ENCODE data around the gene GRB2. TPM values are rescaled to one million over a fixed set of nuclear protein-coding genes. Genes with fewer than 3 reads are reported as not detected.

GRB2 gene
- total RNA-seq, 1 experiment from 2014 or later = 92.6 TPM

- Mint-ChIP-seq H3K4me3 (peak overlapping the region; percentile 94), H3K27ac (peak overlapping the region; percentile 95), H3K36me3 (peaks cover 17% of the 10 kb centered on the region; the same call in 1 of the 2 replicates), H3K27me3 (ENCODE audit: low read depth) (peaks cover 2% of the 10 kb centered on the region; the same call in 1 of the 2 replicates), H3K4me1 (peaks cover 42% of the 10 kb centered on the region), H3K9me3 (no peaks in the 10 kb centered on the region)
- ATAC-seq = peak; percentile 4
- TF ChIP-seq, protein P1, sequence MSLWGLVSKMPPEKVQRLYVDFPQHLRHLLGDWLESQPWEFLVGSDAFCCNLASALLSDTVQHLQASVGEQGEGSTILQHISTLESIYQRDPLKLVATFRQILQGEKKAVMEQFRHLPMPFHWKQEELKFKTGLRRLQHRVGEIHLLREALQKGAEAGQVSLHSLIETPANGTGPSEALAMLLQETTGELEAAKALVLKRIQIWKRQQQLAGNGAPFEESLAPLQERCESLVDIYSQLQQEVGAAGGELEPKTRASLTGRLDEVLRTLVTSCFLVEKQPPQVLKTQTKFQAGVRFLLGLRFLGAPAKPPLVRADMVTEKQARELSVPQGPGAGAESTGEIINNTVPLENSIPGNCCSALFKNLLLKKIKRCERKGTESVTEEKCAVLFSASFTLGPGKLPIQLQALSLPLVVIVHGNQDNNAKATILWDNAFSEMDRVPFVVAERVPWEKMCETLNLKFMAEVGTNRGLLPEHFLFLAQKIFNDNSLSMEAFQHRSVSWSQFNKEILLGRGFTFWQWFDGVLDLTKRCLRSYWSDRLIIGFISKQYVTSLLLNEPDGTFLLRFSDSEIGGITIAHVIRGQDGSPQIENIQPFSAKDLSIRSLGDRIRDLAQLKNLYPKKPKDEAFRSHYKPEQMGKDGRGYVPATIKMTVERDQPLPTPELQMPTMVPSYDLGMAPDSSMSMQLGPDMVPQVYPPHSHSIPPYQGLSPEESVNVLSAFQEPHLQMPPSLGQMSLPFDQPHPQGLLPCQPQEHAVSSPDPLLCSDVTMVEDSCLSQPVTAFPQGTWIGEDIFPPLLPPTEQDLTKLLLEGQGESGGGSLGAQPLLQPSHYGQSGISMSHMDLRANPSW (CRISPR knock-in tag; conservative IDR thresholded peaks at IDR 0.05; ENCODE audit: low read depth) = no peak
- no peak for TF ChIP-seq GRHL2 (CRISPR knock-in tag; IDR thresholded peaks at IDR 0.05; ENCODE audit: insufficient replicate concordance, severe bottlenecking)
- TF ChIP-seq GTF2I (CRISPR knock-in tag; conservative IDR thresholded peaks at IDR 0.05) = no peak
- POLR2A ChIA-PET = interaction anchor here (0.5 to 2.5 kb wide), 17 partner anchors 10 to 1302 kb away, joined by 3 to 12 read pairs (median 6); partner anchors contain the start of genes GRB2, SLC25A19 and TSEN54
- DNase-seq (ENCODE audit: low spot score) = no peak
- CTCF ChIA-PET = interaction anchor here (0.6 to 2.9 kb wide), 21 partner anchors 9 to 1696 kb away, joined by 3 to 34 read pairs (median 4); partner anchors contain the start of genes GRB2, MIF4GD, SLC25A19 and SMIM5
Observed at GRCh38 chr17:75394332-75394918, 11.1 kb downstream of the GRB2 start.

GRCh38 chr17:75393523-75394331 is 11.8 kb downstream of the GRB2 start:
- peak overlapping the region; percentile 94 for H3K4me3 Mint-ChIP-seq
- peak overlapping the region; percentile 95 for H3K27ac Mint-ChIP-seq
- CTCF ChIA-PET = interaction anchor here (0.6 to 2.9 kb wide), 22 partner anchors 10 to 1697 kb away, joined by 3 to 34 read pairs (median 4); partner anchors contain the start of genes GRB2, MIF4GD, MRPS7 and SLC25A19
- POLR2A ChIA-PET = interaction anchor here (0.5 to 2.5 kb wide), 21 partner anchors 10 to 1303 kb away, joined by 3 to 12 read pairs (median 5); partner anchors contain the start of genes GGA3, GRB2, MIF4GD and SLC25A19
- H3K36me3 Mint-ChIP-seq = peaks cover 17% of the 10 kb centered on the region; the same call in 1 of the 2 replicates
- H3K9me3 Mint-ChIP-seq = no peaks in the 10 kb centered on the region
- peaks cover 42% of the 10 kb centered on the region for H3K4me1 Mint-ChIP-seq
- ATAC-seq = peak; percentile 97
- peaks cover 2% of the 10 kb centered on the region; the same call in 1 of the 2 replicates for H3K27me3 Mint-ChIP-seq (ENCODE audit: low read depth)
- peak; percentile 100 for DNase-seq (ENCODE audit: low spot score)
- TF ChIP-seq SMAD4 (CRISPR knock-in tag; IDR thresholded peaks at IDR 0.05) (no peak), GABPB1 (CRISPR knock-in tag; IDR thresholded peaks at IDR 0.05) (peak; percentile 65), PRRX2 (CRISPR knock-in tag; IDR thresholded peaks at IDR 0.05) (no peak), HMGA2 (CRISPR knock-in tag; IDR thresholded peaks at IDR 0.05) (no peak), NR1H2 (CRISPR knock-in tag; IDR thresholded peaks at IDR 0.05) (no peak), ZNF121 (CRISPR knock-in tag; IDR thresholded peaks at IDR 0.05) (no peak), ZMAT4 (CRISPR knock-in tag; IDR thresholded peaks at IDR 0.05) (no peak), EMX1 (CRISPR knock-in tag; IDR thresholded peaks at IDR 0.05) (no peak), KAT7 (CRISPR knock-in tag; IDR thresholded peaks at IDR 0.05; ENCODE audit: borderline replicate concordance) (0 out of 2 replicates have a peak, but pooled peaks have one; percentile 20), RELA (CRISPR knock-in tag; IDR thresholded peaks at IDR 0.05; ENCODE audit: borderline replicate concordance) (no peak), ZNF232 (CRISPR knock-in tag; IDR thresholded peaks at IDR 0.05) (no peak), SP1 (CRISPR knock-in tag; conservative IDR thresholded peaks at IDR 0.05) (peak; percentile 60; the same call in 1 of the 2 replicates), FOXP1 (CRISPR knock-in tag; IDR thresholded peaks at IDR 0.05; ENCODE audit: borderline replicate concordance) (no peak), NFYB (CRISPR knock-in tag; conservative IDR thresholded peaks at IDR 0.05; ENCODE audit: low read depth) (peak; percentile 90), IRF2 (CRISPR knock-in tag; IDR thresholded peaks at IDR 0.05; ENCODE audit: borderline replicate concordance, low read depth) (no peak)
- TF ChIP-seq, protein P2, sequence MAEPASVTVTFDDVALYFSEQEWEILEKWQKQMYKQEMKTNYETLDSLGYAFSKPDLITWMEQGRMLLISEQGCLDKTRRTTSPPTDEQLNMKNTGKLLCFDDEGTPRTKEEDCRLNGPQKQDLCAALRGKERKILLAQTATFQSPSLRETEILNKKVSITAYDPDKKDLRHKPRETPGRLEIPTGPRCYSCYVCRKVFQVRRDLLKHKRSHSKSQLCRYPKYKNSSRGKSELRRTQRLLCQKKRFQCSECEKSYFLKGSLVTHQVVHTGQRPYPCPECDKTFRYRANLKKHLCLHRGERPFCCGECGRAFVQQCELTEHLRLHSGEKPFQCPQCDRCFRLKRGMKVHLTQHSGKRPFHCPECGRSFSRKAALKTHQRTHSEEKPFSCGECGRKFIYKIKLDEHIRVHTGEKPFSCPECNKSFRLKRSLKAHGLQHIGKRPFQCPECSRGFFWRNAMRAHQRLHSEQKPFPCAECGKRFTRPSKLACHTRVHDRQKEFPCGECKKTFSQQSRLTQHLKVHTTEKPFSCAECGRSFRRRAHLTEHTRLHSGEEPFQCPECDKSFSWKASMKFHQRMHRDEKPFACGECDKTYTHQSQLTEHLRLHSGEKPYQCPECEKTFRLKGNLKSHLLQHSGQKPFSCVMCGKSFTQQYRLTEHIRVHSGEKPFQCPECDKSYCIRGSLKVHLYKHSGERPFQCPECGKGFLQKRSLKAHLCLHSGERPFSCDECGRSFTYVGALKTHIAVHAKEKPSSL (CRISPR knock-in tag; conservative IDR thresholded peaks at IDR 0.05) = no peak
- TF ChIP-seq, protein P3, sequence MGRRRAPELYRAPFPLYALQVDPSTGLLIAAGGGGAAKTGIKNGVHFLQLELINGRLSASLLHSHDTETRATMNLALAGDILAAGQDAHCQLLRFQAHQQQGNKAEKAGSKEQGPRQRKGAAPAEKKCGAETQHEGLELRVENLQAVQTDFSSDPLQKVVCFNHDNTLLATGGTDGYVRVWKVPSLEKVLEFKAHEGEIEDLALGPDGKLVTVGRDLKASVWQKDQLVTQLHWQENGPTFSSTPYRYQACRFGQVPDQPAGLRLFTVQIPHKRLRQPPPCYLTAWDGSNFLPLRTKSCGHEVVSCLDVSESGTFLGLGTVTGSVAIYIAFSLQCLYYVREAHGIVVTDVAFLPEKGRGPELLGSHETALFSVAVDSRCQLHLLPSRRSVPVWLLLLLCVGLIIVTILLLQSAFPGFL (CRISPR knock-in tag; IDR thresholded peaks at IDR 0.05; ENCODE audit: borderline replicate concordance) = no peak
- TF ChIP-seq, protein P4, sequence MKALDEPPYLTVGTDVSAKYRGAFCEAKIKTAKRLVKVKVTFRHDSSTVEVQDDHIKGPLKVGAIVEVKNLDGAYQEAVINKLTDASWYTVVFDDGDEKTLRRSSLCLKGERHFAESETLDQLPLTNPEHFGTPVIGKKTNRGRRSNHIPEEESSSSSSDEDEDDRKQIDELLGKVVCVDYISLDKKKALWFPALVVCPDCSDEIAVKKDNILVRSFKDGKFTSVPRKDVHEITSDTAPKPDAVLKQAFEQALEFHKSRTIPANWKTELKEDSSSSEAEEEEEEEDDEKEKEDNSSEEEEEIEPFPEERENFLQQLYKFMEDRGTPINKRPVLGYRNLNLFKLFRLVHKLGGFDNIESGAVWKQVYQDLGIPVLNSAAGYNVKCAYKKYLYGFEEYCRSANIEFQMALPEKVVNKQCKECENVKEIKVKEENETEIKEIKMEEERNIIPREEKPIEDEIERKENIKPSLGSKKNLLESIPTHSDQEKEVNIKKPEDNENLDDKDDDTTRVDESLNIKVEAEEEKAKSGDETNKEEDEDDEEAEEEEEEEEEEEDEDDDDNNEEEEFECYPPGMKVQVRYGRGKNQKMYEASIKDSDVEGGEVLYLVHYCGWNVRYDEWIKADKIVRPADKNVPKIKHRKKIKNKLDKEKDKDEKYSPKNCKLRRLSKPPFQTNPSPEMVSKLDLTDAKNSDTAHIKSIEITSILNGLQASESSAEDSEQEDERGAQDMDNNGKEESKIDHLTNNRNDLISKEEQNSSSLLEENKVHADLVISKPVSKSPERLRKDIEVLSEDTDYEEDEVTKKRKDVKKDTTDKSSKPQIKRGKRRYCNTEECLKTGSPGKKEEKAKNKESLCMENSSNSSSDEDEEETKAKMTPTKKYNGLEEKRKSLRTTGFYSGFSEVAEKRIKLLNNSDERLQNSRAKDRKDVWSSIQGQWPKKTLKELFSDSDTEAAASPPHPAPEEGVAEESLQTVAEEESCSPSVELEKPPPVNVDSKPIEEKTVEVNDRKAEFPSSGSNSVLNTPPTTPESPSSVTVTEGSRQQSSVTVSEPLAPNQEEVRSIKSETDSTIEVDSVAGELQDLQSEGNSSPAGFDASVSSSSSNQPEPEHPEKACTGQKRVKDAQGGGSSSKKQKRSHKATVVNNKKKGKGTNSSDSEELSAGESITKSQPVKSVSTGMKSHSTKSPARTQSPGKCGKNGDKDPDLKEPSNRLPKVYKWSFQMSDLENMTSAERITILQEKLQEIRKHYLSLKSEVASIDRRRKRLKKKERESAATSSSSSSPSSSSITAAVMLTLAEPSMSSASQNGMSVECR (CRISPR knock-in tag; IDR thresholded peaks at IDR 0.05; ENCODE audit: borderline replicate concordance) = no peak
